GM12891 (cell line): ENCODE measurements around the gene EFHD1.

Source experiments
- DNase-seq: peaks from one replicate; pipeline ENCODE4 v3.0.0; 2011; ENCODE audit warnings: low spot score; ENCODE audit not compliant: insufficient read length
- FAIRE-seq: peaks from 2 replicates; lab custom pipeline; 2011; peaks lifted over from hg19 to GRCh38; lab: Jason Lieb, UNC
- PAX5 ChIP-seq: IDR thresholded peaks from 2 replicates; pipeline ENCODE4 v1.6.1; 2011; ENCODE audit warnings: low read length, moderate library complexity, mild to moderate bottlenecking; ENCODE audit not compliant: insufficient read depth, severe bottlenecking
- POLR2A ChIP-seq: IDR thresholded peaks from 2 replicates; pipeline ENCODE4 v1.6.1; 2011; ENCODE audit warnings: low read depth, low read length, control low read depth
- POLR2AphosphoS5 ChIP-seq: IDR thresholded peaks from 2 replicates; pipeline ENCODE4 v1.6.1; 2011; ENCODE audit warnings: low read depth, low read length, control low read depth
- POU2F2 ChIP-seq: IDR thresholded peaks from 2 replicates; pipeline ENCODE4 v1.6.1; 2011; ENCODE audit warnings: low read depth, mild to moderate bottlenecking, control low read depth, low read length, moderate library complexity
- SPI1 ChIP-seq: IDR thresholded peaks from 2 replicates; pipeline ENCODE4 v1.6.1; 2011; ENCODE audit warnings: low read depth, low read length, control low read depth
- TAF1 ChIP-seq: IDR thresholded peaks from 2 replicates; pipeline ENCODE4 v1.6.1; 2011; ENCODE audit warnings: low read depth, low read length, control low read depth

The EFHD1 gene

DNA sequence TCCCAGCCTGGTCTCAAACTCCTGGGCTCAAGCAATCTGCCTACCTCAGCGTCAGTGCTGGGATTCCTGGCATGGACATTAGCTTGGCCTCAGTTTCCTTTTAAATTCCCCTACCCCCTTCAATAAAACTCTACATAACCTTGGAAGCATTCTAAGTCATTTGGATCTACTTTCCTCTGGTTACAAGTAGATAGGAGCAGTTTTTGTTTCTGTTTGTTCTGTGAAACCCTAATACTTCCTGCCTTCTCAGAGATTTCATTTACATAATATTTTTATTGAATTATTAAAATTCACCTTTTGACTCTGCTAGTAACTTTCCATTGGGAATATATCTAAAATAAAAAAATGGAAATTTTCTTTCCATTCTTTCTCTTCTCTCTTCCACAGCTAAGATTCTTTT, 89.6 kb downstream of the EFHD1 start:
- DNase-seq (no peak), FAIRE-seq (no peak)
- TF ChIP-seq PAX5 (no peak), POU2F2 (no peak), TAF1 (no peak), POLR2A (no peak), SPI1 (no peak), POLR2AphosphoS5 (no peak)

DNA sequence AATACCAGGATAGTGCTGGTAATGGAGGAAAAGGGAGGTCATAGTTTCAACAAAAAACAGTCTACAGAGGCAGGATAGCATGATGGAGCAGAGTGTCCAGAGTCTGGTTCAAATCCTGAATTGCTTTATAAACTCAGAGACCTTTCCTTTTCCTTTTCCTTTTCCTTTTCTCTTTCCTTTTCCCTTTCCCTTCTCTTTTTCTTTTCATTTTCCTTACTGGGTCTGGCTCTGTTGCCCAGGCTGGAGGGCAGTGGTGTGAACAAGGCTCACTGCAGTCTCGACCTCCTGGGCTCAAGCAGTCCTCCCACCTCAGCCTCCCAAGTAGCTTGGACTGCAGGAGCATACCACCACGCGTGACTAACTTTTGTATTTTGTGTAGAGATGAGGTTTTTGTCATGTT, 95.4 kb downstream of the EFHD1 start:
- TF ChIP-seq POLR2A = no peak
- TF ChIP-seq SPI1 = no peak
- no peak for TF ChIP-seq POU2F2
- no peak for TF ChIP-seq TAF1
- TF ChIP-seq POLR2AphosphoS5 = no peak
- TF ChIP-seq PAX5 = no peak
- FAIRE-seq (no peak), DNase-seq (no peak)

DNA sequence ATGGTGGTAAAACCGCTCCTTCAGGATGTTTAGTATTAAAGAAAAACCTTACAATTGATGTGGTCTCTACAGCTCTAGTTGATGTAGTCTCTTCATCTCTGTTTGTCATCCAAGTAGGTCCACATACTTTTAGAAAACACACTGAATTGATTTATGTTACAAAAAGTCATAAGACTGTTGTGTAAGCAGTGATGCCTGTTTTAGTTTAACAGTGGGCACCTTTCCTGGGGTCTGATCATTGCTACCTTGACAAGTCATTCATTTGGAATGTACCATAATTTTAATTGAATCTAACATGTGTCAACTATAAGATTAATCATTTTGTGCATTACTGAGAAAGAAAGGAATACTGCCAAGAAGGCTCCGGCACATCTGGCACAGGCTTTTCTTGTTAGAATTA, 98.1 kb downstream of the EFHD1 start:
- FAIRE-seq = no peak
- TF ChIP-seq POLR2A = no peak
- no peak for TF ChIP-seq TAF1
- no peak for TF ChIP-seq POU2F2
- no peak for TF ChIP-seq POLR2AphosphoS5
- no peak for TF ChIP-seq PAX5
- no peak for TF ChIP-seq SPI1
- no peak for DNase-seq
